Prostate gland (tissue), 2 donors: ENCODE data around the gene TSPAN3.

Source experiments
- CTCF ChIP-seq, 4 experiments: fragments of 200-600 bp in 2 of 4; fragments of 450-650 bp in 2 of 4; sonication (generic) in 2 of 4; IDR thresholded peaks; 1 replicate in 3 of 4; 2 replicates in 1 of 4; pipeline ENCODE4 v1.5.1; 2016 to 2019; ENCODE audit warnings: antibody characterized with exemption in 4 of 4, mild to moderate bottlenecking in 2 of 4, moderate library complexity in 2 of 4
- POLR2A ChIP-seq: fragments of 450-650 bp; IDR thresholded peaks from one replicate; pipeline ENCODE4 v1.6.1; 2016; ENCODE audit warnings: antibody characterized with exemption, mild to moderate bottlenecking

GRCh38 chr15:77001351-77001750 lies 69.6 kb downstream of the TSPAN3 start:
- no peak for TF ChIP-seq CTCF (IDR thresholded peaks at IDR 0.05)
- TF ChIP-seq POLR2A = no peak
